Spleen (tissue), 11 donors: ENCODE data around the gene CDH18. TPM values are rescaled to one million over a fixed set of nuclear protein-coding genes. Genes with fewer than 3 reads are reported as not detected.

Experiments used
- DNase-seq: peaks from one replicate; pipeline ENCODE4 v3.0.0-alpha.2; 2020
- H3K27ac ChIP-seq, 8 donors: fragments of 200-600 bp; sonication (generic) in 7 of 8; 1 replicate in 4 of 8; 2 replicates in 4 of 8; pipeline versions ENCODE4 v1.5.0 to v1.8.0; 2016 to 2021; ENCODE audit warnings: inconsistent platforms in 4 of 8, mild to moderate bottlenecking in 4 of 8, moderate library complexity in 1 of 8
- H3K27me3 ChIP-seq, 7 donors: fragments of 200-600 bp; sonication (generic) in 6 of 7; replicated peaks in 1 of 7; 1 replicate in 4 of 7; 2 replicates in 3 of 7; pipeline versions ENCODE4 v1.5.0 to v1.8.0; 2016 to 2021; ENCODE audit warnings: inconsistent platforms in 3 of 7, mild to moderate bottlenecking in 1 of 7
- H3K36me3 ChIP-seq, 6 donors: fragments of 200-600 bp; sonication (generic) in 5 of 6; 1 replicate in 4 of 6; 2 replicates in 2 of 6; pipeline versions ENCODE4 v1.5.0 to v1.8.0; 2016 to 2021; ENCODE audit warnings: inconsistent platforms in 2 of 6
- H3K4me1 ChIP-seq, 6 donors: fragments of 200-600 bp; sonication (generic) in 5 of 6; 1 replicate in 3 of 6; 2 replicates in 3 of 6; pipeline versions ENCODE4 v1.5.0 to v1.8.0; 2016 to 2021; ENCODE audit warnings: inconsistent platforms in 3 of 6
- H3K4me3 ChIP-seq, 8 donors: fragments of 200-600 bp; sonication (generic) in 7 of 8; 1 replicate in 4 of 8; 2 replicates in 4 of 8; pipeline versions ENCODE4 v1.5.0 to v1.8.0; 2016 to 2021; ENCODE audit warnings: inconsistent platforms in 4 of 8, mild to moderate bottlenecking in 4 of 8, moderate library complexity in 2 of 8
- H3K9me3 ChIP-seq, 8 donors: fragments of 200-600 bp; sonication (generic) in 7 of 8; 1 replicate in 4 of 8; 2 replicates in 4 of 8; pipeline versions ENCODE4 v1.5.0 to v1.8.0; 2016 to 2021; ENCODE audit warnings: inconsistent platforms in 4 of 8
- POLR2A ChIP-seq, 3 donors: fragments of 450-650 bp; IDR thresholded peaks; one replicate each; pipeline ENCODE4 v1.5.1; 2017; ENCODE audit warnings: antibody characterized with exemption in 3 of 3, mild to moderate bottlenecking in 1 of 3
- POLR2AphosphoS5 ChIP-seq, 3 donors: sonication (generic); formaldehyde crosslinking; IDR thresholded peaks; one replicate each; pipeline ENCODE4 v1.5.1; 2017; ENCODE audit warnings: antibody characterized with exemption in 3 of 3
- WGBS, 5 donors: extraction: QIAGEN DNeasy Blood & Tissue Kit in 3 of 5; methylation state at CpG; one replicate each; pipeline versions ENCODE4 v1.1.5 to v1.1.7; 2013 to 2018; 5-methylcytosine and 5-hydroxymethylcytosine counted together
- intact Hi-C: fragments of 100-400 bp; cut with DNase I; formaldehyde crosslinking; loops from one replicate; pipeline ENCODE4 v1.15.0; 2023; ENCODE audit warnings: low total_unique reads
- polyA plus RNA-seq, 3 donors: library from polyadenylated mRNA; stranded (reverse); fragments of 200-250 nt; gene quantifications; one replicate each; pipeline ENCODE4 v1.2.1, GENCODE V29; 2013
- total RNA-seq, 7 donors: library from RNA; depleted of rRNA in 3 of 7; stranded (reverse); fragments of >200 nt in 3 of 7; fragmentation: NEBNext Ultra II Directional in 4 of 7; extraction: Animal tissue kit (Norgen Biotek cat#: 25700) in 4 of 7; gene quantifications; one replicate each; pipeline versions ENCODE4 v1.1.0 to v1.2.1, GENCODE V29; 2016 to 2021
- TF ChIP-seq, protein P1 (sequence below), 11 experiments: fragments of 200-600 bp in 7 of 11; fragments of 450-650 bp in 4 of 11; sonication (generic) in 4 of 11; IDR thresholded peaks in 8 of 11; conservative IDR thresholded peaks in 3 of 11; 1 replicate in 7 of 11; 2 replicates in 4 of 11; pipeline versions ENCODE4 v1.4.0 to v1.8.0; 2016 to 2021; ENCODE audit warnings: antibody characterized with exemption in 11 of 11, inconsistent platforms in 4 of 11, mild to moderate bottlenecking in 1 of 11
- donor health status: healthy with polysubstance abuse.
- donor health status: DM: no; HTN: no; CAD: no; lungs with moderate emphysema.
- donor health status: DM: no; HTN: no; CAD: no.
- donor health status: Bipolar disorder and iron deficiency.
- donor health status: healthy.
- donor health status: DM: no; HTN: no; CAD: no.
- donor health status: DM: yes; HTN: yes; CAD: no.

Gene CDH18
- total and polyA plus RNA-seq, 10 donors, result 0.26 TPM; not detected in 9

- TF ChIP-seq, protein P1, sequence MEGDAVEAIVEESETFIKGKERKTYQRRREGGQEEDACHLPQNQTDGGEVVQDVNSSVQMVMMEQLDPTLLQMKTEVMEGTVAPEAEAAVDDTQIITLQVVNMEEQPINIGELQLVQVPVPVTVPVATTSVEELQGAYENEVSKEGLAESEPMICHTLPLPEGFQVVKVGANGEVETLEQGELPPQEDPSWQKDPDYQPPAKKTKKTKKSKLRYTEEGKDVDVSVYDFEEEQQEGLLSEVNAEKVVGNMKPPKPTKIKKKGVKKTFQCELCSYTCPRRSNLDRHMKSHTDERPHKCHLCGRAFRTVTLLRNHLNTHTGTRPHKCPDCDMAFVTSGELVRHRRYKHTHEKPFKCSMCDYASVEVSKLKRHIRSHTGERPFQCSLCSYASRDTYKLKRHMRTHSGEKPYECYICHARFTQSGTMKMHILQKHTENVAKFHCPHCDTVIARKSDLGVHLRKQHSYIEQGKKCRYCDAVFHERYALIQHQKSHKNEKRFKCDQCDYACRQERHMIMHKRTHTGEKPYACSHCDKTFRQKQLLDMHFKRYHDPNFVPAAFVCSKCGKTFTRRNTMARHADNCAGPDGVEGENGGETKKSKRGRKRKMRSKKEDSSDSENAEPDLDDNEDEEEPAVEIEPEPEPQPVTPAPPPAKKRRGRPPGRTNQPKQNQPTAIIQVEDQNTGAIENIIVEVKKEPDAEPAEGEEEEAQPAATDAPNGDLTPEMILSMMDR (IDR thresholded peaks at IDR 0.05 in 8 of 11, conservative IDR thresholded peaks at IDR 0.05 in 3 of 11), result no peak
- TF ChIP-seq POLR2AphosphoS5 (IDR thresholded peaks at IDR 0.05) (no peak), POLR2A (IDR thresholded peaks at IDR 0.05) (no peak)
- Histone ChIP-seq H3K27ac (no peak overlapping the region), H3K4me1 (no peaks in the 10 kb centered on the region), H3K4me3 (no peak overlapping the region), H3K27me3 (no peaks in the 10 kb centered on the region), H3K36me3 (no peaks in the 10 kb centered on the region), H3K9me3 (peaks cover 0 to 24% (median 6%) of the 10 kb centered on the region in 8 donors)
- intact Hi-C loops, result no loop called here
- 67 to 97% (median 87%) methylated on average over 3 of the region's 3 CpGs for WGBS, 5 donors
- no peak for DNase-seq
These were observed 432.6 kb downstream of the CDH18 start for GRCh38 chr5:19555436-19555835.

DNA sequence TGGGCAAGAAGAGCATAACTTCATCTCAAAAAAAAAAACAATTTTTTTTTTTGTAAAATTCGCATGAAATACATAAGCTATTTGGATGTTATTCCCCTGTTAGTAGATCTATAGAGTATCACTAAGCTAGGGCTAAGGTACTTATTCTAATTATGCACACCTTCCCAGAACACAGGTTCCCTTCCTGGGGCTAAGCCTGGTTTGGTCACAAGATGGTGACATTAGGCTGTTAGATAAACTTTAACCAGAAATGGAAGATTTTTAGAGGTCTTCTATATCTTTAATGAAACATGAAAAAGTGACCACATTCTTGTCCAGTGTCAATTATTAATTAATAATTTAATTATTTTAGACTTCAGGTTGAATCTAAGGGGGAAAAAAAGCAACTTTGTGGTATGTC lies 433.5 kb downstream of the CDH18 start:
- Histone ChIP-seq H3K9me3 (peaks cover 0 to 24% (median 6%) of the 10 kb centered on the region in 8 donors), H3K4me3 (no peak overlapping the region), H3K4me1 (no peaks in the 10 kb centered on the region), H3K27ac (no peak overlapping the region), H3K27me3 (no peaks in the 10 kb centered on the region), H3K36me3 (no peaks in the 10 kb centered on the region)
- intact Hi-C loops, result no loop called here
- WGBS, 5 donors, result 80 to 91% (median 88%) methylated on average over 1 of the region's 1 CpG
- TF ChIP-seq, protein P1 (IDR thresholded peaks at IDR 0.05 in 8 of 11, conservative IDR thresholded peaks at IDR 0.05 in 3 of 11), result no peak
- no peak for TF ChIP-seq POLR2AphosphoS5 (IDR thresholded peaks at IDR 0.05)
- no peak for DNase-seq

- DNase-seq, result no peak
- H3K4me3 ChIP-seq, result no peak overlapping the region
- WGBS, 5 donors, result 29 to 50% (median 35%) methylated on average over 3 of the region's 3 CpGs
- intact Hi-C loops, result no loop called here
- peaks cover 0 to 9% (median 0%) of the 10 kb centered on the region in 8 donors for H3K9me3 ChIP-seq
- no peaks in the 10 kb centered on the region for H3K36me3 ChIP-seq
- no peaks in the 10 kb centered on the region for H3K4me1 ChIP-seq
- TF ChIP-seq POLR2AphosphoS5 (IDR thresholded peaks at IDR 0.05), result no peak
- TF ChIP-seq, protein P1 (IDR thresholded peaks at IDR 0.05 in 8 of 11, conservative IDR thresholded peaks at IDR 0.05 in 3 of 11), result no peak
- no peak for TF ChIP-seq POLR2A (IDR thresholded peaks at IDR 0.05)
- H3K27ac ChIP-seq, result no peak overlapping the region
- H3K27me3 ChIP-seq, result no peaks in the 10 kb centered on the region
These were observed 440.4 kb downstream of the CDH18 start for GRCh38 chr5:19547640-19548039.

DNA sequence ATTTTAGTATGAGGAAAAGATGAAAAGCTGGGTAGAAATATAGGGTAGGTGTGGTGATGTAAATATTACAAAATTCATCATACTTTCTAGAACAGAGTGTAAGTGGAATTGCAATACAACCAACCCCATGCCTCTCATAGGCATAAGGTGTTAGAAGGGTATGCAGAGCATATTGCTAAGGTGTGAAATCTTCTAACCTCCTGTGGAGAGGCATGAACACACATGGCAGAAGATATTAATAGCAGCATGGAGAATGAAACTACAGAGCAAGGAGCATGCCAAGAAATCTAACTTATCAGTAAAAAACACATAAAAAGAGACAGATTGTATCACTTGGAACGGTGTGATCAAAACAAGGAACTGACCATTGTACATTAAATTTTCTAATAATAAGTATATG lies 441.5 kb downstream of the CDH18 start:
- TF ChIP-seq POLR2A (IDR thresholded peaks at IDR 0.05) (no peak), POLR2AphosphoS5 (IDR thresholded peaks at IDR 0.05) (no peak)
- TF ChIP-seq, protein P1 (IDR thresholded peaks at IDR 0.05 in 8 of 11, conservative IDR thresholded peaks at IDR 0.05 in 3 of 11), result no peak
- no peaks in the 10 kb centered on the region for H3K27me3 ChIP-seq
- DNase-seq, result no peak
- 50 to 80% (median 59%) methylated on average over 1 of the region's 1 CpG for WGBS, 5 donors
- peaks cover 0 to 18% (median 2%) of the 10 kb centered on the region in 8 donors for H3K9me3 ChIP-seq
- intact Hi-C loops, result no loop called here
- no peak overlapping the region for H3K4me3 ChIP-seq
- H3K4me1 ChIP-seq, result no peaks in the 10 kb centered on the region
- H3K27ac ChIP-seq, result no peak overlapping the region
- no peaks in the 10 kb centered on the region for H3K36me3 ChIP-seq
